IMR-90 (cell line): ENCODE results near the gene DPPA2. TPM values are rescaled to one million over a fixed set of nuclear protein-coding genes. Genes with fewer than 3 reads are reported as not detected.

ENCODE experiments used
- ATAC-seq: fragments of 200-7000 bp; cut with Tn5 transposase; 2 replicates; pipeline ENCODE4 v1.9.1; 2020; ENCODE audit warnings: low read depth, mild to moderate bottlenecking, moderate library complexity
- Bru-seq: library from RNA; stranded (reverse); fragments of 400-500 nt; gene quantifications from one replicate; lab custom pipeline; 2021; lab: Mats Ljungman, UMichigan
- BruChase-seq, 2 experiments: library from RNA; stranded (reverse); fragments of 400-500 nt; gene quantifications; one replicate each; lab custom pipeline; 2021; lab: Mats Ljungman, UMichigan
- BruUV-seq: library from RNA; stranded (reverse); fragments of 400-500 nt; replicated peaks from 2 replicates; lab custom pipeline; 2021; lab: Mats Ljungman, UMichigan
- CTCF ChIA-PET: fragments of 300-600 bp; formaldehyde crosslinking; extraction: SDS; loops from one replicate; lab custom pipeline; 2021; ENCODE audit warnings: antibody characterized with exemption; lab: Yijun Ruan, JAX
- POLR2A ChIA-PET: fragments of 300-600 bp; sonication (Branson Sonifier 250); formaldehyde crosslinking; loops from one replicate; lab custom pipeline; 2022; ENCODE audit warnings: antibody characterized with exemption; ENCODE audit not compliant: unreplicated experiment; lab: Charles Lee
- DNase-seq: peaks from one replicate; pipeline ENCODE4 v3.0.0; 2013
- H2AFZ ChIP-seq: replicated peaks from 2 replicates; pipeline ENCODE3; 2013; ENCODE audit warnings: low read length, mild to moderate bottlenecking; ENCODE audit not compliant: poor library complexity
- H2AK5ac ChIP-seq: 2 replicates; pipeline ENCODE4 v1.6.1; 2013; ENCODE audit warnings: low read depth, low read length, inconsistent platforms
- H2AK9ac ChIP-seq: replicated peaks from 2 replicates; pipeline ENCODE3; 2013; ENCODE audit warnings: mild to moderate bottlenecking, low read depth, low read length, moderate library complexity; ENCODE audit not compliant: poor library complexity
- H2BK120ac ChIP-seq: 2 replicates; pipeline ENCODE4 v1.6.1; 2013; ENCODE audit warnings: low read depth, low read length, inconsistent platforms
- H2BK15ac ChIP-seq: 3 replicates; pipeline ENCODE4 v1.6.1; 2013; ENCODE audit warnings: low read depth, low read length, inconsistent platforms
- H2BK20ac ChIP-seq: 2 replicates; pipeline ENCODE4 v1.6.1; 2013; ENCODE audit warnings: low read depth, mild to moderate bottlenecking, inconsistent platforms, low read length, moderate library complexity
- H2BK5ac ChIP-seq: 2 replicates; pipeline ENCODE4 v1.6.1; 2013; ENCODE audit warnings: mild to moderate bottlenecking, low read depth, low read length, inconsistent platforms; ENCODE audit not compliant: poor library complexity, severe bottlenecking
- H3K14ac ChIP-seq: replicated peaks from 2 replicates; pipeline ENCODE4 v1.6.1; 2013; ENCODE audit warnings: low read depth, low read length, inconsistent platforms
- H3K18ac ChIP-seq: 2 replicates; pipeline ENCODE4 v1.6.1; 2013; ENCODE audit warnings: low read depth, low read length, control low read depth
- H3K23ac ChIP-seq: 2 replicates; pipeline ENCODE4 v1.6.1; 2013; ENCODE audit warnings: low read depth, low read length, inconsistent platforms
- H3K27ac ChIP-seq: 2 replicates; pipeline ENCODE4 v1.5.1; 2013; ENCODE audit warnings: mild to moderate bottlenecking, control low read depth, low read length; ENCODE audit not compliant: insufficient read depth
- H3K27me3 ChIP-seq: 2 replicates; pipeline ENCODE4 v1.6.1; 2013; ENCODE audit warnings: low read length; ENCODE audit not compliant: control insufficient read depth, insufficient read depth
- H3K36me3 ChIP-seq: 2 replicates; pipeline ENCODE4 v1.6.1; 2013; ENCODE audit warnings: low read length, mixed read lengths; ENCODE audit not compliant: control insufficient read depth, insufficient read depth
- H3K4ac ChIP-seq: 2 replicates; pipeline ENCODE4 v1.6.1; 2013; ENCODE audit warnings: low read depth, low read length, inconsistent platforms
- H3K4me1 ChIP-seq: 2 replicates; pipeline ENCODE4 v1.6.1; 2013; ENCODE audit warnings: low read length, mixed read lengths; ENCODE audit not compliant: control insufficient read depth, insufficient read depth
- H3K4me2 ChIP-seq: 2 replicates; pipeline ENCODE4 v1.6.1; 2013; ENCODE audit warnings: low read depth, mild to moderate bottlenecking, control low read depth, low read length, moderate library complexity
- H3K4me3 ChIP-seq: 2 replicates; pipeline ENCODE4 v1.5.1; 2013; ENCODE audit warnings: low read depth, mild to moderate bottlenecking, control low read depth, low read length, moderate library complexity; ENCODE audit not compliant: insufficient read depth
- H3K56ac ChIP-seq: 2 replicates; pipeline ENCODE4 v1.6.1; 2013; ENCODE audit warnings: low read length, inconsistent platforms; ENCODE audit not compliant: insufficient read depth; ENCODE audit errors: extremely low read depth
- H3K79me1 ChIP-seq, 2 experiments: 2 replicates each; pipeline ENCODE4 v1.6.1; 2013; ENCODE audit warnings: low read length in 2 of 2, inconsistent platforms in 1 of 2, low read depth in 1 of 2
- H3K9ac ChIP-seq: 2 replicates; pipeline ENCODE4 v1.6.1; 2013; ENCODE audit warnings: low read depth, low read length, control low read depth
- H3K9me1 ChIP-seq: 2 replicates; pipeline ENCODE4 v1.6.1; 2013; ENCODE audit warnings: low read length, inconsistent platforms; ENCODE audit not compliant: insufficient read depth
- H3K9me3 ChIP-seq: 2 replicates; pipeline ENCODE4 v1.6.1; 2013; ENCODE audit warnings: low read length; ENCODE audit not compliant: control insufficient read depth, insufficient read depth
- H4K20me1 ChIP-seq: 2 replicates; pipeline ENCODE4 v1.6.1; 2013; ENCODE audit warnings: low read length, inconsistent platforms; ENCODE audit not compliant: insufficient read depth
- H4K5ac ChIP-seq: 2 replicates; pipeline ENCODE4 v1.6.1; 2013; ENCODE audit warnings: mild to moderate bottlenecking, low read depth, low read length, control low read depth
- H4K8ac ChIP-seq, 2 experiments: 2 replicates each; pipeline ENCODE4 v1.6.1; 2013; ENCODE audit warnings: low read depth in 2 of 2, low read length in 2 of 2, control low read depth in 1 of 2, inconsistent platforms in 1 of 2
- H4K91ac ChIP-seq: 2 replicates; pipeline ENCODE4 v1.6.1; 2013; ENCODE audit warnings: low read depth, low read length, inconsistent platforms; ENCODE audit not compliant: insufficient read depth
- CEBPB ChIP-seq: IDR thresholded peaks from 2 replicates; pipeline ENCODE4 v1.6.1; 2012; ENCODE audit warnings: low read depth, low read length, improper control_type of control experiment
- MAFK ChIP-seq: IDR thresholded peaks from 2 replicates; pipeline ENCODE4 v1.6.1; 2012; ENCODE audit warnings: low read depth, low read length, improper control_type of control experiment
- MXI1 ChIP-seq: IDR thresholded peaks from 2 replicates; pipeline ENCODE4 v1.6.1; 2012; ENCODE audit warnings: low read depth, mild to moderate bottlenecking, low read length, moderate library complexity, borderline replicate concordance
- RAD21 ChIP-seq: IDR thresholded peaks from 2 replicates; pipeline ENCODE4 v1.6.1; 2012; ENCODE audit warnings: low read length, improper control_type of control experiment
- WGBS, 2 experiments: methylation state at CpG; one replicate each; pipeline versions ENCODE4 v1.1.5 to v1.1.7; 2013; ENCODE audit warnings: missing lambda C conversion rate in 2 of 2; ENCODE audit not compliant: insufficient read length in 1 of 2; ENCODE audit errors: extremely low coverage in 2 of 2; 5-methylcytosine and 5-hydroxymethylcytosine counted together
- dilution Hi-C: fragments of 300-500 bp; cut with HindIII; formaldehyde crosslinking; loops from one replicate; pipeline ENCODE4 v1.14.3; 2018; ENCODE audit warnings: low sequenced_read_pairs; ENCODE audit not compliant: unreplicated experiment
- in situ Hi-C: fragments of 300-500 bp; cut with MboI; formaldehyde crosslinking; loops from 3 replicates; pipeline ENCODE4 v1.14.3; 2019; ENCODE audit warnings: low sequenced_read_pairs, inconsistent platforms, mixed read lengths
- intact Hi-C: fragments of 100-400 bp; cut with micrococcal nuclease; formaldehyde crosslinking; loops from 2 replicates; pipeline ENCODE4 v1.10.0; 2022
- long read RNA-seq: library from polyadenylated mRNA; unstranded; transcript quantifications from one replicate; pipeline ENCODE4 v2.0.0, GENCODE V29; 2021; ENCODE audit not compliant: unreplicated experiment
- polyA plus RNA-seq, 3 experiments: library from polyadenylated mRNA; depleted of rRNA; stranded (reverse); fragments of >200 nt; gene quantifications; 2 replicates each; pipeline ENCODE4 v1.2.3, GENCODE V29; 2012; ENCODE audit warnings: low replicate concordance in 1 of 3
- total RNA-seq: library from RNA; depleted of rRNA; stranded (reverse); fragments of >200 nt; gene quantifications from 2 replicates; pipeline ENCODE4 v1.2.3, GENCODE V29; 2012; rRNA removed
- TF ChIP-seq, protein P1 (sequence below): fragments of 150-350 bp; IDR thresholded peaks from 2 replicates; pipeline ENCODE4 v1.6.1; 2016; ENCODE audit warnings: low read depth, mild to moderate bottlenecking, low read length, moderate library complexity, borderline replicate concordance

The DPPA2 gene, protein sequence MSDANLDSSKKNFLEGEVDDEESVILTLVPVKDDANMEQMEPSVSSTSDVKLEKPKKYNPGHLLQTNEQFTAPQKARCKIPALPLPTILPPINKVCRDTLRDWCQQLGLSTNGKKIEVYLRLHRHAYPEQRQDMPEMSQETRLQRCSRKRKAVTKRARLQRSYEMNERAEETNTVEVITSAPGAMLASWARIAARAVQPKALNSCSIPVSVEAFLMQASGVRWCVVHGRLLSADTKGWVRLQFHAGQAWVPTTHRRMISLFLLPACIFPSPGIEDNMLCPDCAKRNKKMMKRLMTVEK
- total RNA-seq (not detected in 2 replicates), polyA plus RNA-seq (2012; rRNA removed) (not detected in 2 replicates), Bru-seq, nascent RNA (not detected), BruChase-seq, experiment 1, labeled RNA remaining after a 6-hour chase (not detected), BruChase-seq, experiment 2, labeled RNA remaining after a 2-hour chase (not detected)
- polyA plus RNA-seq (2012; cell fraction: cytosol; rRNA removed): not detected in 2 replicates
- polyA plus RNA-seq (2012; cell fraction: nucleus; rRNA removed; ENCODE audit: low replicate concordance): not detected in 2 replicates
- long read RNA-seq: 0 reads

DNA sequence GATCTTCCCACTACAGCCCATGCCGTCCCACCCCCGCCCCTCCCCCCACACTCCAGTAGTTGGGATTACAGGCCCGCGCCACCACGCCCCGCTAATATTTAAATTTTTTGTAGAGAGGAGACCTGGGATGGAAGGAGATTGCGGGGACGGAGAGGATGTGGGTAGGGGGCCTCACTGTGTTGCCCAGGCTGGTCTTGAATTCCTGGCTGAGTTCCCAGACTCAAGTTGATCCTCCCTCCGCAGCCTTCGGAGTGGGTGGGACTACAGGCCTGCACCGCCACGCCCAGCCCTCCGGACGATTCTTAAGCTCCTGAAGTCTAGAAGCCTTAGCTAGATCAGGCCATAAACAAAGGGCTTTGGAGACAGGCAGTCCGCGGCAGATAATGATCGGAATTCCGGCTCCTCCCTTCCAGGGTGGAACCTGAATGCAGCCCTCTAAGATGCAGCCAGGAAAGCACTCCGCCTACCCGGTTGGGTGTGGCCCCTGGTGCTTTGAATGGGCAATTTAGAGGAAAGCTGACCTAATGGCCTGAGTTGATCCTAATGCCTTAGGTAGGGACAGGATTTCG is at the start of gene DPPA2:
DPPA2 (minus strand) TSS at position 356 of the 569 bp plus-strand sequence. CDS start 1,975 bp downstream, outside the sequence.
- H3K9me3 ChIP-seq: peaks cover 11% of the 10 kb centered on the region
- in situ Hi-C loops (no loop called here), intact Hi-C loops (no loop called here), dilution Hi-C loops (no loop called here)
- H3K14ac ChIP-seq: no peak within 1 kb of the TSS
- no peak within 1 kb of the TSS for H3K4me3 ChIP-seq
- no peak within 1 kb of the TSS for H3K18ac ChIP-seq
- no peaks in the 10 kb centered on the region for H3K79me1 ChIP-seq
- POLR2A ChIA-PET: no interaction called here
- H3K56ac ChIP-seq: no peak within 1 kb of the TSS
- no peak within 1 kb of the TSS for H4K5ac ChIP-seq
- no peaks in the 10 kb centered on the region for H3K36me3 ChIP-seq
- CTCF ChIA-PET: no interaction called here
- H3K4me2 ChIP-seq: no peak within 1 kb of the TSS
- no peak within 1 kb of the TSS for H2BK120ac ChIP-seq
- H2AK9ac ChIP-seq: no peak within 1 kb of the TSS
- no peaks in the 10 kb centered on the region for H3K27me3 ChIP-seq
- 81% methylated on average over 6 of the region's 21 CpGs; no CpG with 5 or more reads in 1 of the 2 experiments for WGBS, 2 experiments
- no peak within 1 kb of the TSS for H3K9ac ChIP-seq
- TF ChIP-seq RAD21 (no peak), MXI1 (no peak), MAFK (no peak), CEBPB (no peak)
- TF ChIP-seq, protein P1, sequence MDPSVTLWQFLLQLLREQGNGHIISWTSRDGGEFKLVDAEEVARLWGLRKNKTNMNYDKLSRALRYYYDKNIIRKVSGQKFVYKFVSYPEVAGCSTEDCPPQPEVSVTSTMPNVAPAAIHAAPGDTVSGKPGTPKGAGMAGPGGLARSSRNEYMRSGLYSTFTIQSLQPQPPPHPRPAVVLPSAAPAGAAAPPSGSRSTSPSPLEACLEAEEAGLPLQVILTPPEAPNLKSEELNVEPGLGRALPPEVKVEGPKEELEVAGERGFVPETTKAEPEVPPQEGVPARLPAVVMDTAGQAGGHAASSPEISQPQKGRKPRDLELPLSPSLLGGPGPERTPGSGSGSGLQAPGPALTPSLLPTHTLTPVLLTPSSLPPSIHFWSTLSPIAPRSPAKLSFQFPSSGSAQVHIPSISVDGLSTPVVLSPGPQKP: no peak
- no peak within 1 kb of the TSS for H2AK5ac ChIP-seq
- H3K4ac ChIP-seq: no peak within 1 kb of the TSS
- no peaks in the 10 kb centered on the region for H4K20me1 ChIP-seq
- no peak within 1 kb of the TSS for H3K27ac ChIP-seq
- H4K91ac ChIP-seq: no peak within 1 kb of the TSS
- DNase-seq: no peak
- no peaks in the 10 kb centered on the region for H3K9me1 ChIP-seq
- H3K4me1 ChIP-seq: no peaks in the 10 kb centered on the region
- H3K23ac ChIP-seq: no peak within 1 kb of the TSS
- H2BK5ac ChIP-seq: no peak within 1 kb of the TSS
- H2BK15ac ChIP-seq: no peak within 1 kb of the TSS
- no peak within 1 kb of the TSS for H2BK20ac ChIP-seq
- H4K8ac ChIP-seq: no peak within 1 kb of the TSS
- no peak for ATAC-seq
- no peak within 1 kb of the TSS for H2AFZ ChIP-seq
- BruUV-seq: no TSS peak
